ENCODE data around the gene ENTREP1.

DNA sequence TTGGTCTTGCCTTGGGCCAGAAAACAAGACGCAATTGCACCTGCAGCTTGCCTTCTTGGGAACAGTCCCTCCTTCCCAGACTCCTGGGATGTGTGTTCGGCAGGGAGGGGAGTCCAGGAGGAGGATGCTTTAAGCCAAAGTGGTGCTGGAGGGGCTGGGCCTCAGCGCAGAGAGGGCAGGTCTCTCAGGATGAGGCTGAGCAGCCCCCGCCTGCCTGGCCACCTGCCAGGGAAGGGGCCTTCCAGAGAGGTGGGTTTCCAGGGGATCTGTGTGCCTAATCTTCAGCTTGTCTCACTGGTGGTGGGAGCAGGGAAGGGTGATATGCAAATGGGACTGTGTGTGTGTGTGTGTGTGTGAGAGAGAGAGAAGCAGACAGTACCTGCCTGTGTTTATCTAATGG, 105.2 kb downstream of the ENTREP1 start:
- TF ChIP-seq, protein P1, sequence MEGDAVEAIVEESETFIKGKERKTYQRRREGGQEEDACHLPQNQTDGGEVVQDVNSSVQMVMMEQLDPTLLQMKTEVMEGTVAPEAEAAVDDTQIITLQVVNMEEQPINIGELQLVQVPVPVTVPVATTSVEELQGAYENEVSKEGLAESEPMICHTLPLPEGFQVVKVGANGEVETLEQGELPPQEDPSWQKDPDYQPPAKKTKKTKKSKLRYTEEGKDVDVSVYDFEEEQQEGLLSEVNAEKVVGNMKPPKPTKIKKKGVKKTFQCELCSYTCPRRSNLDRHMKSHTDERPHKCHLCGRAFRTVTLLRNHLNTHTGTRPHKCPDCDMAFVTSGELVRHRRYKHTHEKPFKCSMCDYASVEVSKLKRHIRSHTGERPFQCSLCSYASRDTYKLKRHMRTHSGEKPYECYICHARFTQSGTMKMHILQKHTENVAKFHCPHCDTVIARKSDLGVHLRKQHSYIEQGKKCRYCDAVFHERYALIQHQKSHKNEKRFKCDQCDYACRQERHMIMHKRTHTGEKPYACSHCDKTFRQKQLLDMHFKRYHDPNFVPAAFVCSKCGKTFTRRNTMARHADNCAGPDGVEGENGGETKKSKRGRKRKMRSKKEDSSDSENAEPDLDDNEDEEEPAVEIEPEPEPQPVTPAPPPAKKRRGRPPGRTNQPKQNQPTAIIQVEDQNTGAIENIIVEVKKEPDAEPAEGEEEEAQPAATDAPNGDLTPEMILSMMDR (IDR thresholded peaks at IDR 0.05; ENCODE audit: low read length) = no peak
- TF ChIP-seq EZH2 (IDR thresholded peaks at IDR 0.05; ENCODE audit: borderline replicate concordance, low read length) = no peak
